ENCODE results near the gene CYP26B1. TPM values are rescaled to one million over a fixed set of nuclear protein-coding genes. Genes with fewer than 3 reads are reported as not detected.

CYP26B1 gene
- total and polyA plus RNA-seq, 2 donors (not counting 3 experiments of a cell fraction or from before 2014, with no cell fraction given), result 0.30 to 1.1 TPM

- dilution Hi-C loops (cut with MboI; ENCODE audit: extremely low pct_ligation_motif_present, low sequenced_read_pairs), result no loop called here
- ChIA-PET CTCF (interaction anchor here (0.8 kb wide), 1 partner anchor 9 kb away, joined by 4 read pairs; no protein-coding TSS in a partner anchor), POLR2A (no interaction called here)
Observed at GRCh38 chr2:72112401-72112800, 35.3 kb downstream of the CYP26B1 start.

GRCh38 chr2:72111061-72111460, 36.6 kb downstream of the CYP26B1 start:
- H3K4me3 ChIP-seq (replicated peaks in 1 of 3; ENCODE audit: insufficient read depth in 1 of 3, low read depth in 1 of 3, low read length in 3 of 3), result no peak overlapping the region
- H3K27ac ChIP-seq (ENCODE audit: insufficient read depth, low read depth, low read length), result no peak overlapping the region
- intact Hi-C loops (cut with micrococcal nuclease), result no loop called here
- no peak overlapping the region for H3K4me2 ChIP-seq (ENCODE audit: insufficient read depth, low read length)
- no peak for TF ChIP-seq MAX (IDR thresholded peaks at IDR 0.05; ENCODE audit: insufficient read depth, insufficient read length)
- TF ChIP-seq JUN (IDR thresholded peaks at IDR 0.05; ENCODE audit: borderline replicate concordance, insufficient read depth, insufficient read length, low read depth), result no peak
- no peak for TF ChIP-seq POLR2AphosphoS5 (IDR thresholded peaks at IDR 0.05; ENCODE audit: insufficient read depth, low read depth, low read length)
- no peak for TF ChIP-seq POLR2A (IDR thresholded peaks at IDR 0.05; ENCODE audit: low read depth, low read length)
- TF ChIP-seq EZH2 (IDR thresholded peaks at IDR 0.05; ENCODE audit: borderline replicate concordance, low read depth, low read length, severe bottlenecking), result no peak
- no peak for TF ChIP-seq FOS (IDR thresholded peaks at IDR 0.05; ENCODE audit: borderline replicate concordance, insufficient read depth, low read length)
- no peak for TF ChIP-seq GATA2 (IDR thresholded peaks at IDR 0.05; ENCODE audit: insufficient read depth, insufficient read length, low read depth, low read length)
- TF ChIP-seq CTCF (IDR thresholded peaks at IDR 0.05; ENCODE audit: extremely low read depth in 1 of 2, insufficient read depth in 1 of 2, low read depth in 1 of 2, low read length in 2 of 2), result no peak
- FAIRE-seq (no peak), DNase-seq (ENCODE audit: low read depth, low spot score) (no peak)
- no peaks in the 10 kb centered on the region for H3K9me1 ChIP-seq (replicated peaks; ENCODE audit: control insufficient read depth, extremely low read depth, insufficient read depth, low read length)
- no TSS peak for BruUV-seq (replicated peaks)
- no peaks in the 10 kb centered on the region for H3K9me3 ChIP-seq (replicated peaks; ENCODE audit: control insufficient read depth, insufficient read depth, low read length)
- ChIA-PET POLR2A (interaction anchor here (0.7 kb wide), 1 partner anchor 1425 kb away, joined by 3 read pairs; no protein-coding TSS in a partner anchor), CTCF (no interaction called here)
- H3K27me3 ChIP-seq (ENCODE audit: control insufficient read depth in 2 of 2, insufficient read depth in 2 of 2, low read length in 2 of 2), result no peaks in the 10 kb centered on the region
- no peaks in the 10 kb centered on the region for H3K79me2 ChIP-seq (ENCODE audit: control insufficient read depth, insufficient read depth, low read length)
- no peak overlapping the region for H3K9ac ChIP-seq (replicated peaks; ENCODE audit: extremely low read depth, insufficient read depth, low read length)
- dilution Hi-C loops (cut with MboI; ENCODE audit: extremely low pct_ligation_motif_present, low sequenced_read_pairs), result no loop called here
- H3K36me3 ChIP-seq (ENCODE audit: control insufficient read depth in 2 of 2, extremely low read depth in 1 of 2, insufficient read depth in 2 of 2, low read length in 2 of 2), result no peaks in the 10 kb centered on the region
- H3K4me1 ChIP-seq (ENCODE audit: control insufficient read depth, extremely low read depth, insufficient read depth, low read length), result peaks cover 7% of the 10 kb centered on the region
- no peaks in the 10 kb centered on the region for H4K20me1 ChIP-seq (replicated peaks; ENCODE audit: control insufficient read depth, extremely low read depth, insufficient read depth, low read length)
- H2AFZ ChIP-seq (ENCODE audit: low read depth, low read length), result no peak overlapping the region

More at GRCh38 chr2:72112401-72112800, 35.3 kb downstream of the CYP26B1 start:
- peak; percentile 7 for DNase-seq (ENCODE audit: low read depth, low spot score)
- Histone ChIP-seq H3K9me3 (replicated peaks; ENCODE audit: control insufficient read depth, insufficient read depth, low read length) (no peaks in the 10 kb centered on the region), H3K79me2 (ENCODE audit: control insufficient read depth, insufficient read depth, low read length) (no peaks in the 10 kb centered on the region), H3K4me3 (replicated peaks in 1 of 3; ENCODE audit: insufficient read depth in 1 of 3, low read depth in 1 of 3, low read length in 3 of 3) (no peak overlapping the region), H3K27ac (ENCODE audit: insufficient read depth, low read depth, low read length) (no peak overlapping the region), H3K9me1 (replicated peaks; ENCODE audit: control insufficient read depth, extremely low read depth, insufficient read depth, low read length) (no peaks in the 10 kb centered on the region), H2AFZ (ENCODE audit: low read depth, low read length) (no peak overlapping the region), H4K20me1 (replicated peaks; ENCODE audit: control insufficient read depth, extremely low read depth, insufficient read depth, low read length) (no peaks in the 10 kb centered on the region), H3K27me3 (ENCODE audit: control insufficient read depth in 2 of 2, insufficient read depth in 2 of 2, low read length in 2 of 2) (no peaks in the 10 kb centered on the region), H3K4me2 (ENCODE audit: insufficient read depth, low read length) (no peak overlapping the region), H3K9ac (replicated peaks; ENCODE audit: extremely low read depth, insufficient read depth, low read length) (no peak overlapping the region), H3K36me3 (ENCODE audit: control insufficient read depth in 2 of 2, extremely low read depth in 1 of 2, insufficient read depth in 2 of 2, low read length in 2 of 2) (no peaks in the 10 kb centered on the region), H3K4me1 (ENCODE audit: control insufficient read depth, extremely low read depth, insufficient read depth, low read length) (peaks cover 11% of the 10 kb centered on the region)
- TF ChIP-seq FOS (IDR thresholded peaks at IDR 0.05; ENCODE audit: borderline replicate concordance, insufficient read depth, low read length), result peak; percentile 14
- TF ChIP-seq MAX (IDR thresholded peaks at IDR 0.05; ENCODE audit: insufficient read depth, insufficient read length), result no peak
- intact Hi-C loops (cut with micrococcal nuclease), result no loop called here
- BruUV-seq (replicated peaks), result no TSS peak
- FAIRE-seq, result no peak
